HG03159 (cell line): Measurements from ENCODE around the gene UVSSA.

Source experiments
- ATAC-seq: cut with Tn5 transposase; IDR thresholded peaks from one replicate; pipeline ENCODE4 v1.9.1; 2021; ENCODE audit warnings: mild to moderate bottlenecking, moderate library complexity; ENCODE audit not compliant: unreplicated experiment

The UVSSA gene

GRCh38 chr4:1348014-1348513, 1.1 kb downstream of the UVSSA start:
- ATAC-seq: no peak

DNA sequence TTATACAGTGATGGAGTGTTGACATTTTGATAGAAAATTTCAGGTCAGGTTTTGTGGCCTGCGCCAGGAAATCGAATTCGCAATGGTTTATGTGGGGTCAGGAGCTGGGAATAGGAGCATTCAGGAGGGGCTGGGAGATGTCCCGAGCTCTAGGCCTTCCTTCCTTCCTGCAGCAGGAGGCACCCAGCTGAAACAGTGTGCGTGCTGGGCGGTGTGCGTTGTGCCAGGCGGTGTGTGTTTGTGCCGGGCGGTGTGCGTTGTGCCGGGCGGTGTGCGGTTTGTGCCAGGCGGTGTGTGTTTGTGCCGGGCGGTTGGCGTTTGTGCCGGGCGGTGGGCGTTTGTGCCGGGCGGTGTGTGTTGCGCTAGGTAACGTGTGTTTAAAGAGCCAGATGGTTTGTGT, 1.7 kb downstream of the UVSSA start:
- ATAC-seq: no peak

- no peak for ATAC-seq
These were observed 2.6 kb downstream of the UVSSA start for GRCh38 chr4:1349359-1350168.

DNA sequence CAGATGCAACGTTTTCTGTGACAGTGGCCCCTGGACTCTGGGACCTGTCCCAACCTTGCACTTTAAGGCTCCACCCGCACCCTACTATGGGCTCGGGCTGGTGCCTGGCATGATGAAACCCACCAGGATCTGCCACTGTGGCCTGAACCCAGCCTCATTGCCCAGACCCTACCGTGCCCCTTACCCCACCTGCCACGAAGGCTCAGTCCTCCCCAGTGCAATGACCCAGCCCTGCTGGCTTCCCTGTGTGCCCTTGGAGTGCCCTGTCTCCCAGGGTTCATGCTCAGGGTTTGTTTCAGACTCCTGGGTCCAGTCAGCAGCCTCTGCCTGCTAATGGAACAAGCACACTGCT, 3.1 kb downstream of the UVSSA start:
- ATAC-seq: no peak

GRCh38 chr4:1351854-1352566, 5.0 kb downstream of the UVSSA start:
- no peak for ATAC-seq

DNA sequence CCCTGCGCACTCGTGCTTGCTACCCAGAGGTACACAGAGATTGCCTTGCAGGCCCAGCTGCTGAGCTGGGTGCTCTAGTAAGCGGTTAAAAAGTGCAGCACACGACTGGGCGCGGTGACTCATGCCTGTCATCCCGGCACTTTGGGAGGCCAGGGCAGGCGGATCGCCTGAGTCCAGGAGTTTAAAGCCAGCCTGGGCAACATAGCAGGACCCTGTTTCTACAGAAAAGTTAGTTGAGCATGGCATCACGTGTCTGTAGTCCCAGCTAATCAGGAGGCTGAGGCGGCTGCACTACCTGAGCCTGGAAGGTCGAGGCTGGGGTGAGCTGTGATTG, 5.5 kb downstream of the UVSSA start:
- ATAC-seq: no peak

DNA sequence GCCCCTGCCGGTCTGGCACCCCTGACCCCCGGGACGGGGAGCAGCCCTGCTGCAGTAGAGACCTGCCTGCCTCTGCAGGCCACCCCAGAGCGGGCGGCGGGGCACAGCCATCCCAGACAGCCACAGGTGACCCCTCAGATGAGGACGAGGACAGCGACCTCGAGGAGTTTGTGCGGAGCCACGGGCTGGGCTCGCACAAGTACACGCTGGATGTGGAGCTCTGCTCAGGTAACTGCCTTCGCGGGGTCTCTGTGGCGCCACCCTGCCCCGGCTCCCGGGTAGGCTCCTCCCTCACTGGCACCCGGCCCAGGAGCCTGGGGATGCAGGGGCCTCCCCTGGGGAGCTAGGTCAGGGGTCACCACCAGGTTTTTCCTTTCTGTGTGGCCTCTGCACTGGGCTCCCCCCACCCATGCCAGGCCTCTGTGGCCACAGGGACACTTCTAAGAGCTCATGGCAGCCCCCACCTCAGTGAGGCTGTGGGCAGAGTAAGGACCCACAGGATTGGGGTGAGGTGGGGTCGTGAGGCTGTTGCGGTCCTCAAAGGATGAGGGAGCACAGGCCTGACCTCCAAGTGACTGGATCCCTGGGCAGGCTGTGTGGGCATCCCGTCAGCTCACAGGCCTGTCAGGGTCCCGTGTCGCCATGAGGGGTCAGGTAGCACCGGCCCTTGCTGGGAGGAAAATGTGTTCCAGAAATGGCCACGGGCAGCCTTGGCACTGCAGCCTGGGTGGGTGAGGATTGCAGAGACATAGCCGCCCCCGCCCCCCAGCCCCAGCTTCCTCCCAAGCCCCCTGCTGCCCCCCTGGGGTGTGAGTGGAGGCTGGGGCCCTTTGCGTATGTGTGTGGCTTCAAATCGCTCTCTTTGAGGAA, 6.4 kb downstream of the UVSSA start:
- no peak for ATAC-seq

- ATAC-seq: no peak
These were observed 7.4 kb downstream of the UVSSA start for GRCh38 chr4:1354136-1354982.

DNA sequence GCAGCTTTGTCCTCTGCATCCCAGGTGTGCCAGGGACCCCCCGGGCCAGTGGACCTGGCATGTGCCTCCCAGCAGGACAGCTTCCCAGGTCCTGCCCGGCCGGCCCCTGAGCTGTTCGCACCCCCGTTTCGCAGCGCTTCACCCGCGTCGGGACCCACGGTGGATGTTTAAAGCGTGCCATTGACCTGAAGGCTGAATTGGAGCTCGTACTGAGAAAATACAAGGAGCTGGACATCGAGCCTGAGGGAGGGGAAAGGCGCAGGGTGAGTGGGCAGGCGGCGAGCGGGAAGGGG, 7.9 kb downstream of the UVSSA start:
- ATAC-seq: no peak

DNA sequence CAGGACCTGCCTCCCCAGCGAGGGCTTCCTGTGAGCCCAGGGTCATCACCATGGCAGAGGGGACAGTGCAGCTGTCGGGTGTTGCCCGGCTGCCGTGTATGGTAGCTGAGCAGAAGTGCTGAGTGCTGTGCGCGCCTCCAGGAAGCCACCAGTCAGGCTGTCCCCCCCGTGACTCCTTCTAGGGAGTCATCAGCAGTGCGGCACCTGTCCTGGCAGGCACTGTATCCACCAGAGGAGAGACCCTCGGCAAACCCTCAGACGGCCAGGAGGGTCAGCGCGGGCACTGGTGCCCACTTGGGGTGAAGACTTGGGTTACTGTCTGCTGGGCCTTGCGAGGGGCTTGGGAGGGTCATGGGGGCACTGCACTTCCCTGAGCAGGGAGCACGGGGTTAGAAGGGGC, 8.4 kb downstream of the UVSSA start:
- ATAC-seq: no peak

- ATAC-seq: no peak
These were observed 9.4 kb downstream of the UVSSA start for GRCh38 chr4:1356181-1356998.

DNA sequence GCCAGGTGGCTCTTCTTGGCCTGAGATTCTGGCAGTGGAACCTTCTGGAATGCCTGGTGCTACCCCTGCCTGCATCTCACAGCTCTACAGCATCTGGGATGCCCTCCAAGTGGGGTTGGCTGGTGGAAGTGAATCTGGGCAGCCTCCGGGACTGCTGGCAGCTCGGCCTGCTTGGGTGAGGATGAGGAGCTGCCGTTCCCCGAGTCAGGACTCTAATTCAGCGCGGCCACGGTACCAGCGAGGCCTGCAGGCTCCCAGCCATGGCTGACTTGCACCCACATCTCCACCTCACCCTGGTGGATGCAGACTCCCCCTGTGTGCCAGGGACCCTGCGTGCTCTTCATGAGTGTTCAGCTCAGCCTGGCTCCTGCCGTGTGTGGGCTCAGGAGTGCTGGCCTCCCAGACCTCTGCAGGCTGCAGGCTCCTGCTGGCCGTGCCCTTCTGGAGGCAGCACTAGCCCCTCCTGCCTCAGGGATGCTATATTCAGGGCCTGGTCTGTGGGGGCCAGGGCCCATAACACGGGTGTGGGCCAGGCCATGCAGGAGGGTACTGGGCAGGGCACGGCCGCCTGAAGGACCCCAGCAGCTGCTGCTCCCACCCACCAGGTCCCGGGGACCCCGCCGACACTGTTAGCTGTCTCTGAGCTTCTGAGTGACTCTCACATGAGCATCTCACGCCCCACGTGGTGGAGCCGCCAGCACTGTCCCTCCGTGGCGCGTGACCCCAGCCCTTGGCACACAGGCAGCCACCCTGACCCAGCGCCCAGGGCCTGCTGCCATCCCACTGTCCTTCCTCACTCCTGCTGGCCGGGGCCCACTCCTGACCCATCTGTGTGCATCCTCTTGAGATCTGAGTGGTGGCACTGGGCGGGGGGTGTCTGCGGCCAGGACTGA, 10.6 kb downstream of the UVSSA start:
- no peak for ATAC-seq

DNA sequence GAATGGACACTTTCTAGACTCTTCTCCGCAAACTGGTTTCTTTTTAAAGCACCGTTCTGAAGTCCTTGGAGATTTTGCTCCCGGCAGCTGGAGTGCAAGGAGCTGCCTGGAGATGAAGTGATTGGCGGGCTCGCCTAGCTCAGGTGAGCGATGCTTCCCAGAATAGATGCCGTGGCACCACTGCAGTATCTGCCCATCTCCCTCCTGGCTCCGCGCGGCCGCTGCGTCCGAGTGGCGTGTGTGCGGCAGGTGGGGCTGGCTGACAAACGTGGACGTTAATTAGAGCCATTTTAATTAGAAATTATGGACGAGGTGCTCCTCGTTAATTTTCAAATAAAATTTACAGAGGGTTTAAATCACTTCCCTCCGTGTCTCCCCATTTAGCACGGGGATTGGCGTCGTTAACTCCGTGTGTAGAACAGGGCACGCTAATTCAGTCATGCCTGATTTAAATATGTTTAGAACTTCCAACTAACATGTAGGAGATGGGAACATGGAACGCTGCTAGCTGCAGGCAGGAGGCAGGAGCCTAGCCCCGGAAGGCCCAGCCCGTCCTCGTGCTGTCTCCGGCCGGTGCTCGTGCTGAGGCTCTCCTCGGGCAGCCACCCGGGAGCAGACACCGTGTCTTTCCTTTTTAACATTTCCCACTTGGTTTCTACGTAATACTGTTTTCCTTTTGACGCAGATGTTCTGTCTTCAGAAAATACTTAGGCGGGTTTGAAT, 11.6 kb downstream of the UVSSA start:
- no peak for ATAC-seq

- no peak for ATAC-seq
These were observed 12.1 kb downstream of the UVSSA start for GRCh38 chr4:1359144-1359501.

- ATAC-seq: no peak
These were observed 13.0 kb downstream of the UVSSA start for GRCh38 chr4:1359976-1360375.

- no peak for ATAC-seq
These were observed 13.6 kb downstream of the UVSSA start for GRCh38 chr4:1360423-1361283.

GRCh38 chr4:1361431-1361830, 14.4 kb downstream of the UVSSA start:
- no peak for ATAC-seq

- ATAC-seq: no peak
These were observed 15.0 kb downstream of the UVSSA start for GRCh38 chr4:1362046-1362445.
